Smooth muscle cell (in vitro differentiated cells): ENCODE results near the gene IGFN1. TPM values are rescaled to one million over a fixed set of nuclear protein-coding genes. Genes with fewer than 3 reads are reported as not detected.

ENCODE experiments used
- DNase-seq: peaks from one replicate; lab custom pipeline; 2025; ENCODE audit not compliant: unreplicated experiment; lab: John Stamatoyannopoulos, UW
- H2AFZ ChIP-seq: fragments of 200-600 bp; sonication (generic); 2 replicates; pipeline ENCODE4 v1.6.0; 2016; ENCODE audit warnings: antibody characterized with exemption, low read depth, mild to moderate bottlenecking
- H3F3A ChIP-seq: fragments of 200-600 bp; sonication (generic); 2 replicates; pipeline ENCODE4 v1.6.0; 2017; ENCODE audit warnings: antibody characterized with exemption, low read depth
- H3K27ac ChIP-seq: fragments of 200-600 bp; sonication (generic); 2 replicates; pipeline ENCODE4 v1.5.1; 2016; ENCODE audit warnings: low read depth, mild to moderate bottlenecking
- H3K27me3 ChIP-seq: fragments of 200-600 bp; sonication (generic); 2 replicates; pipeline ENCODE4 v1.6.1; 2016; ENCODE audit warnings: low read depth, mild to moderate bottlenecking
- H3K36me3 ChIP-seq: fragments of 200-600 bp; sonication (generic); 2 replicates; pipeline ENCODE4 v1.5.1; 2016; ENCODE audit warnings: low read depth
- H3K4me1 ChIP-seq: fragments of 200-600 bp; sonication (generic); 2 replicates; pipeline ENCODE4 v1.5.1; 2016; ENCODE audit warnings: low read depth
- H3K4me2 ChIP-seq: fragments of 200-600 bp; sonication (generic); 2 replicates; pipeline ENCODE4 v1.6.0; 2016; ENCODE audit warnings: mild to moderate bottlenecking
- H3K4me3 ChIP-seq: fragments of 200-600 bp; sonication (generic); 2 replicates; pipeline ENCODE4 v1.5.1; 2016; ENCODE audit warnings: mild to moderate bottlenecking
- H3K79me2 ChIP-seq: fragments of 200-600 bp; sonication (generic); 2 replicates; pipeline ENCODE4 v1.6.0; 2016; ENCODE audit warnings: low read depth, mild to moderate bottlenecking
- H3K9ac ChIP-seq: fragments of 200-600 bp; sonication (generic); 2 replicates; pipeline ENCODE4 v1.6.0; 2016; ENCODE audit warnings: low read depth
- H3K9me3 ChIP-seq: fragments of 200-600 bp; sonication (generic); replicated peaks from 2 replicates; pipeline ENCODE4 v1.5.1; 2016; ENCODE audit warnings: low read depth
- H4K20me1 ChIP-seq: fragments of 200-600 bp; sonication (generic); 2 replicates; pipeline ENCODE4 v1.6.0; 2016; ENCODE audit warnings: low read depth
- WGBS: methylation state at CpG from one replicate; pipeline ENCODE4 v1.1.7; 2016; ENCODE audit warnings: low lambda C conversion rate; 5-methylcytosine and 5-hydroxymethylcytosine counted together
- polyA plus RNA-seq: library from polyadenylated mRNA; unstranded; fragments of >200 nt; fragmentation: Nextera tagmentation; extraction: Ambion mirVana; gene quantifications from 2 replicates; pipeline ENCODE4 v1.2.1, GENCODE V29; 2016
- total RNA-seq: library from RNA; depleted of rRNA; stranded (reverse); fragments of >200 nt; gene quantifications from 2 replicates; pipeline ENCODE4 v1.2.3, GENCODE V29; 2014
- TF ChIP-seq, protein P1 (sequence below): fragments of 200-600 bp; sonication (generic); IDR thresholded peaks from 2 replicates; pipeline ENCODE4 v1.5.1; 2017; ENCODE audit warnings: borderline replicate concordance, mild to moderate bottlenecking, antibody characterized with exemption; ENCODE audit not compliant: insufficient read depth, poor library complexity, severe bottlenecking

Gene IGFN1
- total and polyA plus RNA-seq, 2 experiments from 2014 or later: not detected

DNA sequence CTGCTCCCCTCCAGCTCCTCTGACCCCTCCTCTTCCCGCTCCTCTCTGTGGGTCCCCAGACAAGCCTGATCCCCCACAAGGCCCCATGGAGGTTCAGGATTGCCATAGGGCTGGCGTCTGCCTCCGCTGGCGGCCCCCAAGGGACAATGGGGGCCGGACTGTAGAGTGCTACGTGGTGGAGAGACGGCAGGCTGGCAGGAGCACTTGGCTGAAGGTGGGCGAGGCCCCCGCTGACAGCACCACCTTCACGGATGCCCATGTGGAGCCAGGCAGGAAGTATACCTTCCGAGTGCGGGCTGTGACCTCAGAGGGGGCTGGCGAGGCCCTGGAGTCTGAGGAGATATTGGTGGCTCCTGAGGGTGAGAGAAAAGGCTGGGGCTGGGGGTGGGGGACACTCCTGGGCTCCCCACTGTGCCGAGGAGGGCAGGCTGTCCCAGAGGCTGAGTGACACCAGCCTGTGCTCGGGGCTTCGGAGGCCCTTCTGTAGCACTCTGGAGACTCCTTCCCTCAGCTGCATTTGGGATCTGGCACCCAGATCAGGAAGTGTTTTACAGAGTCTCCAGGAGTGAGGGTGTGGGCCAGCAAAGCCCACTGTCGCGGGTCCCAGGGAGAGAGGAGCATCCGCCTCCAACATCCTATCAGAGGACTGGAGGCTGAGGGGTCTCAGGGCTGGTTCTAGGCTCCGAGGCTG, 25.9 kb downstream of the IGFN1 start:
- 94% methylated on average over 20 of the region's 20 CpGs for WGBS
- Histone ChIP-seq H3K27ac (no peak overlapping the region), H3F3A (no peaks in the 10 kb centered on the region), H4K20me1 (no peaks in the 10 kb centered on the region), H3K9ac (no peak overlapping the region), H3K4me3 (no peak overlapping the region), H2AFZ (no peak overlapping the region), H3K9me3 (no peaks in the 10 kb centered on the region), H3K4me2 (no peak overlapping the region), H3K4me1 (no peaks in the 10 kb centered on the region), H3K27me3 (peaks cover 15% of the 10 kb centered on the region), H3K36me3 (no peaks in the 10 kb centered on the region), H3K79me2 (no peaks in the 10 kb centered on the region)
- TF ChIP-seq, protein P1, sequence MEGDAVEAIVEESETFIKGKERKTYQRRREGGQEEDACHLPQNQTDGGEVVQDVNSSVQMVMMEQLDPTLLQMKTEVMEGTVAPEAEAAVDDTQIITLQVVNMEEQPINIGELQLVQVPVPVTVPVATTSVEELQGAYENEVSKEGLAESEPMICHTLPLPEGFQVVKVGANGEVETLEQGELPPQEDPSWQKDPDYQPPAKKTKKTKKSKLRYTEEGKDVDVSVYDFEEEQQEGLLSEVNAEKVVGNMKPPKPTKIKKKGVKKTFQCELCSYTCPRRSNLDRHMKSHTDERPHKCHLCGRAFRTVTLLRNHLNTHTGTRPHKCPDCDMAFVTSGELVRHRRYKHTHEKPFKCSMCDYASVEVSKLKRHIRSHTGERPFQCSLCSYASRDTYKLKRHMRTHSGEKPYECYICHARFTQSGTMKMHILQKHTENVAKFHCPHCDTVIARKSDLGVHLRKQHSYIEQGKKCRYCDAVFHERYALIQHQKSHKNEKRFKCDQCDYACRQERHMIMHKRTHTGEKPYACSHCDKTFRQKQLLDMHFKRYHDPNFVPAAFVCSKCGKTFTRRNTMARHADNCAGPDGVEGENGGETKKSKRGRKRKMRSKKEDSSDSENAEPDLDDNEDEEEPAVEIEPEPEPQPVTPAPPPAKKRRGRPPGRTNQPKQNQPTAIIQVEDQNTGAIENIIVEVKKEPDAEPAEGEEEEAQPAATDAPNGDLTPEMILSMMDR: no peak
- no peak for DNase-seq

DNA sequence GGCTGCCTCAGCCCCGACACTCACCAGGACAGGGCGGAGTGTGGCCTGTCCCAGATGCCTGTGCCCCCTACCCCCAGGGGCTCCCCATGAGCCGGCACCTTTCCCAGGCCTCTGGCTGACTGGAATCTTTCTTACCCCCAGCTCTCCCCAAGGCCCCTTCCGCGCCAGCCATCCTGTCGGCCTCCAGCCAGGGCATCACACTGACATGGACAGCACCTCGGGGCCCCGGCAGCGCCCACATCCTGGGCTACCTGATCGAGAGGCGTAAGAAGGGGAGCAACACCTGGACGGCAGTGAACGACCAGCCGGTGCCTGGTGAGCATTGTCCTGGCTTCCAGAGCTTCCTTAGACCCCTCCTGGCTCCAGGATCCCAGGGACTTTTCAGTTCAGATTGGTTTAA, 26.5 kb downstream of the IGFN1 start:
- WGBS: 98% methylated on average over 14 of the region's 14 CpGs
- H3K27me3 ChIP-seq: peaks cover 9% of the 10 kb centered on the region
- TF ChIP-seq, protein P1: no peak

DNA sequence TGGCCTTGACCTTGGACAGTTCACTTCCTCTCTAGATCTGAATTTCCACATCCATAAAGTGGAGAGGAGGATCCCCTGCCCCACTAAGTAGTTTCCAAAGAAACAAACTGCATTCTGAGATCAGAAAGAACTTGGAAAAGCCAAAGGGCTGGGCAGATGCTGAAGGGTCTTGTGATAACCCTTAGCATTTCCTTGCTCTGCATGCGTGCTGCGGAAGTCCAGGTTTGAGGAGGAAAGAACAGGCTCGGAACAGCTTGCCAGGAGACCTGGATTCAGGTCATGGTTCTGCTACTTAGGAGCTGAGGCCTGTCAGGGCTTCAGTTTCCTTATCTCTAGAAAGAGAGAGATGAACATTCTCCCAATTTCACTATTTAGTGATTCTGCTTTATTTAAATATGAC, 27.2 kb downstream of the IGFN1 start:
- no peaks in the 10 kb centered on the region for H4K20me1 ChIP-seq
- no peaks in the 10 kb centered on the region for H3K36me3 ChIP-seq
- no peak overlapping the region for H3K27ac ChIP-seq
- H3F3A ChIP-seq: no peaks in the 10 kb centered on the region
- no peaks in the 10 kb centered on the region for H3K4me1 ChIP-seq
- 94% methylated on average over 3 of the region's 3 CpGs for WGBS
- no peak overlapping the region for H2AFZ ChIP-seq
- TF ChIP-seq, protein P1: no peak
- H3K4me2 ChIP-seq: no peak overlapping the region
- H3K27me3 ChIP-seq: peaks cover 2% of the 10 kb centered on the region
- H3K9me3 ChIP-seq: no peaks in the 10 kb centered on the region
- H3K79me2 ChIP-seq: no peaks in the 10 kb centered on the region
- H3K9ac ChIP-seq: no peak overlapping the region
- H3K4me3 ChIP-seq: no peak overlapping the region
- no peak for DNase-seq

More for the DNA sequence above, 26.5 kb downstream of the IGFN1 start:
- no peaks in the 10 kb centered on the region for H3K4me1 ChIP-seq
- no peak overlapping the region for H3K4me3 ChIP-seq
- no peak overlapping the region for H3K27ac ChIP-seq
- no peak overlapping the region for H2AFZ ChIP-seq
- H3K9me3 ChIP-seq: no peaks in the 10 kb centered on the region
- no peaks in the 10 kb centered on the region for H3K36me3 ChIP-seq
- DNase-seq: no peak
- no peak overlapping the region for H3K4me2 ChIP-seq
- H4K20me1 ChIP-seq: no peaks in the 10 kb centered on the region
- H3K79me2 ChIP-seq: no peaks in the 10 kb centered on the region
- H3F3A ChIP-seq: no peaks in the 10 kb centered on the region
- no peak overlapping the region for H3K9ac ChIP-seq

DNA sequence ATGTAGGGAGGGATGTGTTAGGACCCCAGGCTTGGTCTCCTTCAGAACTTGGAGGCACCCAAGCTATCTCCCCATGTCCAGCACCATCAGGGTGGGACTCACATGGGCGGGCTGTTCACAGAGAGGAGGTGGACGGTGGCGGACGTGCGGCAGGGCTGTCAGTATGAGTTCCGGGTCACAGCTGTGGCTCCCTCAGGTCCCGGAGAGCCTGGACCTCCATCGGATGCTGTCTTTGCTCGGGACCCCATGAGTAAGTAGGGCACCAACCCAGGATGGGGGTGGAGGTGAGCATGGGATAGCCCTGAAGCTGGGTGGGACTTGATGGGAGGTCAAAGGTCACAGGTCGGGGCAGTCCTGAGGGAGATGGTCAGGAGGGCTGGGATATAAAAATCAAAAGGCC, 27.8 kb downstream of the IGFN1 start:
- Histone ChIP-seq H2AFZ (no peak overlapping the region), H3K27ac (no peak overlapping the region), H3K4me3 (no peak overlapping the region), H3K4me2 (no peak overlapping the region), H4K20me1 (no peaks in the 10 kb centered on the region), H3K9me3 (no peaks in the 10 kb centered on the region), H3K79me2 (no peaks in the 10 kb centered on the region), H3F3A (no peaks in the 10 kb centered on the region), H3K4me1 (no peaks in the 10 kb centered on the region), H3K36me3 (no peaks in the 10 kb centered on the region), H3K27me3 (no peaks in the 10 kb centered on the region), H3K9ac (no peak overlapping the region)
- TF ChIP-seq, protein P1: no peak
- DNase-seq: no peak
- 98% methylated on average over 10 of the region's 10 CpGs for WGBS
